ENCODE results near the gene HOXB6. TPM values are rescaled to one million over a fixed set of nuclear protein-coding genes. Genes with fewer than 3 reads are reported as not detected.

The HOXB6 gene
- total and polyA plus RNA-seq, 5 donors from 2014 or later = not detected

DNA sequence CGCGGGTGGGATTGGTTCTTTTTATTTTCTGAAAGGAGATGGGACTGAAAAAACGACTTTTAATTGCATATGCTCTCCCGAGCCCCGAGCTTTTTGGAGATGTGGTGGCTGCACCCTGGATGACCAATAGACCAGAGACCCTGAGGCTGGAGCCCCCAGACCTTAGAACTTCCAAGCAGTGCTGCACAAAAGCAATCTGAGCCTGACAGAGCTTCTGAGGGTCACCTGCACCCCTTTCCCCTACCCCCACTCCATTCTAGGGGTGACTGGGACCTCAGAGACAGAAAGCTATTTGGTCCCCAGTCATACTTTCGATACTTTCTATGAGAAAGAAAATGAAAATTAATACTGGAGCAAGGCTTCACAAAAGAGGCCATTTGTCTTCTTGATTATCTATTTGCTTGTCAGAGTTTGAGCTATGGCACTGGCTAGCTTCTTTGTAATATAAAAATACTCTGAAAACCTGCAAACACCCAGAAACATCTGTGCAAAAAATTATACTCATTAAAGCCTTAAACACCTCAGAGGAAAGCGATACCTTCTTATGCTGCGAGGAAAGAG lies 30.2 kb downstream of the HOXB6 start:
- Histone ChIP-seq H3K4me1 (ENCODE audit: control insufficient read depth, insufficient read depth, low read length, poor library complexity, severe bottlenecking) (peaks cover 30% of the 10 kb centered on the region), H3K27ac (ENCODE audit: insufficient read depth, low read length, poor library complexity, severe bottlenecking) (no peak overlapping the region), H3K27me3 (ENCODE audit: control insufficient read depth, insufficient read depth, low read length) (peaks cover 7% of the 10 kb centered on the region), H3K36me3 (ENCODE audit: control insufficient read depth, insufficient read depth, low read length) (no peaks in the 10 kb centered on the region), H3K4me3 (ENCODE audit: low read depth, low read length) (no peak overlapping the region), H3K9me3 (ENCODE audit: control insufficient read depth in 2 of 2, low read length in 2 of 2) (no peaks in the 10 kb centered on the region)
- DNase-seq = no peak
- Mint-ChIP-seq H3K9me3 (no peaks in the 10 kb centered on the region), H3K27ac (peak overlapping the region in 1 of 3 donors; percentile 13), H3K36me3 (peaks cover 3% of the 10 kb centered on the region), H3K4me3 (peak overlapping the region in 1 of 4 donors; percentile 66), H3K27me3 (peaks cover 34% of the 10 kb centered on the region), H3K4me1 (peaks cover 6 to 30% (median 20%) of the 10 kb centered on the region in 4 donors)
- ATAC-seq (ENCODE audit: low read depth in 2 of 2) = no peak

DNA sequence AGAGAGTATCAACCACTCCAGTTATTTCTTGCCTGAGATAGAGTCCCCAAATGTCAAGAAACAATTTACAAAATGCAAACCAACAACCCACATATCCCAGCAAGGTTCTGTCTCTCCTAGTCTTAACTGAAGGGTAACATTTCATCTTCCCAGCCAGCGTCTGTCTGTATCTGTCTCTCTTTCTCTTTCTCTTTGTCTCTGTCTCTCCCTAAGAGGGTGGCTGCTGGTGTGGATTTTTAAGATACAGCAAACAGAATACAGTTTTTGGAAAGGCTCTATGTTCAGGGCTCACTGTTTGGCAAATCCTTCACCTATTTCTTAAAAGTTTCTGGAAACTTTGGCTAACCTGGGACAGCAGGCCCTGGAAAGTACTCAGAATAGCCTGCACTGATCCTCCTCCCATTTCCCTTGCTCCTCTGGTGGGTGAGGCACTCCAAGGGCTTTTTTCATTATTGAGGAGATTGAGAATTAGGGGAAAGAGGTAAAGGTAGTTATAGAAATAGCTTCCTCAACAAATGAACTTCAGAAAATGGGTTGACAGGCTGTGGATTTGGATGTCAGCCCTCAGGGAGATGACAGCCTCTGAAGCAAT lies 32.9 kb downstream of the HOXB6 start:
- DNase-seq (no peak), ATAC-seq (ENCODE audit: low read depth in 2 of 2) (no peak)
- H3K4me1 ChIP-seq (ENCODE audit: control insufficient read depth, insufficient read depth, low read length, poor library complexity, severe bottlenecking) = peaks cover 11% of the 10 kb centered on the region
- Mint-ChIP-seq H3K4me3 (no peak overlapping the region), H3K27me3 (peaks cover 19% of the 10 kb centered on the region), H3K36me3 (peaks cover 8% of the 10 kb centered on the region), H3K9me3 (no peaks in the 10 kb centered on the region), H3K4me1 (peaks cover 0 to 17% (median 12%) of the 10 kb centered on the region in 4 donors), H3K27ac (no peak overlapping the region)
- no peak overlapping the region for H3K4me3 ChIP-seq (ENCODE audit: low read depth, low read length)
- H3K27ac ChIP-seq (ENCODE audit: insufficient read depth, low read length, poor library complexity, severe bottlenecking) = no peak overlapping the region
- peaks cover 2% of the 10 kb centered on the region for H3K27me3 ChIP-seq (ENCODE audit: control insufficient read depth, insufficient read depth, low read length)
- H3K36me3 ChIP-seq (ENCODE audit: control insufficient read depth, insufficient read depth, low read length) = no peaks in the 10 kb centered on the region
- H3K9me3 ChIP-seq (ENCODE audit: control insufficient read depth in 2 of 2, low read length in 2 of 2) = no peaks in the 10 kb centered on the region

DNA sequence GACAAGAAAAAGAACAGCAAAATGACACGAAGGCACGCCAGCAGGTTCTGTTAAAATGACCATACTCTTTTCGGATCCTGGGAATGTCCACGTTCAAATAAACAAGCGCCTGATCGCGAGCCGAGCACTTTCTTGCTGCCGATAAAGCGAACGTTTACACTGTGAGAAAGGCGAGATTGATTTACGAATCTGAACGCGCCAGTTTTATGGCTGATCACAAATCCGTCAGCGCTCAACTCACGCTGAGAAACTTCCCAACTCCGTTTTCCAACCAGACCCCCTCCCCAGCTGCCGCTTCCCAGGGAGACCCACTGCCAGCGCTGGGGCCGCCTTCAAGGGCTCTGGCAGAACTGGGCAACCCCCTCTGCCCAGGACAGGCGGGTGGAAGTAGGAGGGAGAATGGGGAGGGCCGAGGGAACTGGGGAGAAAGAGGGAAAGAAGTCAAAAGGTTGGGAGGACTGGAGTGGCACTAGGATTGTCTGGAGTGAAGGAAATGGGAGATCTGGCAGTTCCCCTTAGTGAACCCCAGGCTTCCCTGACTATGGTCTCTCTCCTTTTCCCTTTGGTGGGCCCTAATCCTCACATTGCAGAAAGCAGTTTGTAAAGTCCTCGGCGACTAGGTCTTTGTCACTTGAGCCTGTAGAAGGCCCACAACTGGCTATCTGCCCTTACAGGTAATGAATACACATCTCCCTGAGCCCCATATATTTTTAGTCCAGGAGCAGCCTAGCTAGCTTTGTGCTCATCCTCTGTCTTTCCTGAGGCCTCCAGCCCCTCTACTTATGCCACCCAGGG lies 33.6 kb downstream of the HOXB6 start:
- peaks cover 19% of the 10 kb centered on the region for H3K27me3 Mint-ChIP-seq
- H3K36me3 ChIP-seq (ENCODE audit: control insufficient read depth, insufficient read depth, low read length) = no peaks in the 10 kb centered on the region

GRCh38 chr17:48570325-48571023 lies 34.3 kb downstream of the HOXB6 start:
- H3K4me3 ChIP-seq (ENCODE audit: low read depth, low read length) = no peak overlapping the region
- H3K4me1 ChIP-seq (ENCODE audit: control insufficient read depth, insufficient read depth, low read length, poor library complexity, severe bottlenecking) = no peaks in the 10 kb centered on the region
- Mint-ChIP-seq H3K4me3 (no peak overlapping the region), H3K27me3 (peaks cover 19% of the 10 kb centered on the region), H3K27ac (no peak overlapping the region), H3K9me3 (no peaks in the 10 kb centered on the region), H3K36me3 (peaks cover 8% of the 10 kb centered on the region), H3K4me1 (peaks cover 0 to 10% (median 7%) of the 10 kb centered on the region in 4 donors)
- no peaks in the 10 kb centered on the region for H3K36me3 ChIP-seq (ENCODE audit: control insufficient read depth, insufficient read depth, low read length)
- H3K27me3 ChIP-seq (ENCODE audit: control insufficient read depth, insufficient read depth, low read length) = peaks cover 5% of the 10 kb centered on the region
- no peak overlapping the region for H3K27ac ChIP-seq (ENCODE audit: insufficient read depth, low read length, poor library complexity, severe bottlenecking)
- no peaks in the 10 kb centered on the region for H3K9me3 ChIP-seq (ENCODE audit: control insufficient read depth in 2 of 2, low read length in 2 of 2)
- DNase-seq (no peak), ATAC-seq (ENCODE audit: low read depth in 2 of 2) (no peak)

More for the DNA sequence above, 33.6 kb downstream of the HOXB6 start:
- Histone ChIP-seq H3K4me3 (ENCODE audit: low read depth, low read length) (no peak overlapping the region), H3K9me3 (ENCODE audit: control insufficient read depth in 2 of 2, low read length in 2 of 2) (no peaks in the 10 kb centered on the region), H3K4me1 (ENCODE audit: control insufficient read depth, insufficient read depth, low read length, poor library complexity, severe bottlenecking) (peaks cover 6% of the 10 kb centered on the region), H3K27me3 (ENCODE audit: control insufficient read depth, insufficient read depth, low read length) (peaks cover 2% of the 10 kb centered on the region), H3K27ac (ENCODE audit: insufficient read depth, low read length, poor library complexity, severe bottlenecking) (no peak overlapping the region)
- Mint-ChIP-seq H3K27ac (no peak overlapping the region), H3K36me3 (peaks cover 8% of the 10 kb centered on the region), H3K4me3 (no peak overlapping the region), H3K9me3 (no peaks in the 10 kb centered on the region), H3K4me1 (peaks cover 0 to 16% (median 10%) of the 10 kb centered on the region in 4 donors)
- ATAC-seq (ENCODE audit: low read depth in 2 of 2) (no peak), DNase-seq (no peak)

- H3K36me3 Mint-ChIP-seq = peaks cover 8% of the 10 kb centered on the region
- no peaks in the 10 kb centered on the region for H3K9me3 Mint-ChIP-seq
- Histone ChIP-seq H3K36me3 (ENCODE audit: control insufficient read depth, insufficient read depth, low read length) (no peaks in the 10 kb centered on the region), H3K27me3 (ENCODE audit: control insufficient read depth, insufficient read depth, low read length) (peaks cover 6% of the 10 kb centered on the region), H3K27ac (ENCODE audit: insufficient read depth, low read length, poor library complexity, severe bottlenecking) (no peak overlapping the region), H3K9me3 (ENCODE audit: control insufficient read depth in 2 of 2, low read length in 2 of 2) (no peaks in the 10 kb centered on the region), H3K4me3 (ENCODE audit: low read depth, low read length) (no peak overlapping the region), H3K4me1 (ENCODE audit: control insufficient read depth, insufficient read depth, low read length, poor library complexity, severe bottlenecking) (no peaks in the 10 kb centered on the region)
- H3K4me1 Mint-ChIP-seq = peaks cover 0 to 9% (median 7%) of the 10 kb centered on the region in 4 donors
- DNase-seq (no peak), ATAC-seq (ENCODE audit: low read depth in 2 of 2) (no peak)
- H3K4me3 Mint-ChIP-seq = no peak overlapping the region
- peaks cover 19% of the 10 kb centered on the region for H3K27me3 Mint-ChIP-seq
- no peak overlapping the region for H3K27ac Mint-ChIP-seq
Observed at GRCh38 chr17:48569674-48570324, 35.0 kb downstream of the HOXB6 start.

DNA sequence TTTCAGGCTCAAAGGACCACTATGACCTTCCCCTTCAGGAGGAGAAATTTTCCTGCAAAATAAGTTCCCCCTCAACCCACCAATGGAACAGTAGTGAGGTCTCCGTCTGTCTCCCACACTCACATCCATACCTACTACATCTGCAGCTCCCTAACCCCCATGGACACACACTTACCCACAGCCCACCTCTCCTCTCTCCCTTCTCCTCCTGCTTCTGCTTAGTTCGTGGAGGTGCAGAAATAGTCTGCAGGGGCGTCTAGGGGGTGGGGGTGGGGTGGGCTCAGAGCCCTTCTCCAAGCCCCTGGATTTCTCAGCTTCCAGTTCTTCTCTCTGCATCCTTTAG lies 35.6 kb downstream of the HOXB6 start:
- Histone ChIP-seq H3K27me3 (ENCODE audit: control insufficient read depth, insufficient read depth, low read length) (peaks cover 6% of the 10 kb centered on the region), H3K36me3 (ENCODE audit: control insufficient read depth, insufficient read depth, low read length) (no peaks in the 10 kb centered on the region), H3K27ac (ENCODE audit: insufficient read depth, low read length, poor library complexity, severe bottlenecking) (no peak overlapping the region), H3K9me3 (ENCODE audit: control insufficient read depth in 2 of 2, low read length in 2 of 2) (no peaks in the 10 kb centered on the region), H3K4me1 (ENCODE audit: control insufficient read depth, insufficient read depth, low read length, poor library complexity, severe bottlenecking) (no peaks in the 10 kb centered on the region), H3K4me3 (ENCODE audit: low read depth, low read length) (no peak overlapping the region)
- H3K4me1 Mint-ChIP-seq = peaks cover 0 to 10% (median 7%) of the 10 kb centered on the region in 4 donors
- ATAC-seq (ENCODE audit: low read depth in 2 of 2) (no peak), DNase-seq (no peak)
- no peaks in the 10 kb centered on the region for H3K9me3 Mint-ChIP-seq
- H3K36me3 Mint-ChIP-seq = peaks cover 8% of the 10 kb centered on the region
- peaks cover 16% of the 10 kb centered on the region for H3K27me3 Mint-ChIP-seq
- no peak overlapping the region for H3K27ac Mint-ChIP-seq
- no peak overlapping the region for H3K4me3 Mint-ChIP-seq

- H3K4me1 ChIP-seq (ENCODE audit: control insufficient read depth, insufficient read depth, low read length, poor library complexity, severe bottlenecking) = no peaks in the 10 kb centered on the region
- Mint-ChIP-seq H3K4me3 (peak overlapping the region in 3 of 4 donors; percentile 1 to 19 (median 10)), H3K9me3 (no peaks in the 10 kb centered on the region), H3K27ac (peak overlapping the region in 2 of 3 donors; percentile 55 to 61), H3K36me3 (peaks cover 8% of the 10 kb centered on the region), H3K27me3 (peaks cover 18% of the 10 kb centered on the region), H3K4me1 (peaks cover 0 to 10% (median 7%) of the 10 kb centered on the region in 4 donors)
- no peaks in the 10 kb centered on the region for H3K9me3 ChIP-seq (ENCODE audit: control insufficient read depth in 2 of 2, low read length in 2 of 2)
- H3K27me3 ChIP-seq (ENCODE audit: control insufficient read depth, insufficient read depth, low read length) = peaks cover 6% of the 10 kb centered on the region
- no peaks in the 10 kb centered on the region for H3K36me3 ChIP-seq (ENCODE audit: control insufficient read depth, insufficient read depth, low read length)
- no peak for ATAC-seq (ENCODE audit: low read depth in 2 of 2)
- no peak overlapping the region for H3K27ac ChIP-seq (ENCODE audit: insufficient read depth, low read length, poor library complexity, severe bottlenecking)
- H3K4me3 ChIP-seq (ENCODE audit: low read depth, low read length) = no peak overlapping the region
- DNase-seq = no peak
Observed at GRCh38 chr17:48568499-48569239, 36.1 kb downstream of the HOXB6 start.

All from CD4-positive, CD25-positive, alpha-beta regulatory T cell (primary cell).